GM12878 (cell line): Measurements from ENCODE around the gene TRIM16. TPM values are rescaled to one million over a fixed set of nuclear protein-coding genes. Genes with fewer than 3 reads are reported as not detected.
"Not testable (repeated sequence)": the region's sequence is repeated elsewhere in the genome, so short reads cannot be mapped to it uniquely, and the experiment has no call there.

Experiments used
- ATAC-seq: fragments of 200-7000 bp; cut with Tn5 transposase; 3 replicates; pipeline ENCODE4 v1.9.1; 2020; ENCODE audit warnings: mild to moderate bottlenecking, moderate library complexity
- BruUV-seq: library from RNA; stranded (reverse); fragments of 400-500 nt; replicated peaks from 2 replicates; lab custom pipeline; 2021; lab: Mats Ljungman, UMichigan
- CTCF ChIA-PET: fragments of 300-600 bp; sonication (Branson Sonifier 250); formaldehyde crosslinking; extraction: SDS; loops from one replicate; lab custom pipeline; 2021; ENCODE audit warnings: inconsistent platforms; lab: Yijun Ruan, JAX
- POLR2A ChIA-PET: fragments of 350-600 bp; formaldehyde crosslinking; extraction: SDS; loops from one replicate; lab custom pipeline; 2021; ENCODE audit warnings: inconsistent platforms; lab: Charles Lee
- RAD21 ChIA-PET: fragments of 300-600 bp; sonication (Branson Sonifier 250); formaldehyde crosslinking; loops from one replicate; lab custom pipeline; 2023; ENCODE audit warnings: antibody characterized with exemption; ENCODE audit not compliant: unreplicated experiment; lab: Charles Lee
- SMC1A ChIA-PET: fragments of 300-600 bp; sonication (Branson Sonifier 250); formaldehyde crosslinking; loops from one replicate; lab custom pipeline; 2023; ENCODE audit not compliant: unreplicated experiment, uncharacterized antibody; lab: Charles Lee
- DNase-seq: peaks from one replicate; pipeline ENCODE4 v3.0.0-alpha.2; 2011; ENCODE audit warnings: low read depth, low spot score
- FAIRE-seq: peaks from 3 replicates; lab custom pipeline; 2011; peaks lifted over from hg19 to GRCh38; lab: Jason Lieb, UNC
- H2AFZ ChIP-seq: 2 replicates; pipeline ENCODE4 v1.6.0; 2011; ENCODE audit warnings: low read depth, low read length, control low read depth; ENCODE audit not compliant: control insufficient read depth
- H3K27ac ChIP-seq: 2 replicates; pipeline ENCODE4 v1.5.1; 2011; ENCODE audit warnings: control low read depth; ENCODE audit not compliant: control insufficient read depth, insufficient read depth
- H3K27me3 ChIP-seq, 2 experiments: replicated peaks in 1 of 2; 2 replicates each; pipeline versions ENCODE4 v1.6.0 to v1.6.1; 2011; ENCODE audit warnings: low read length in 1 of 2; ENCODE audit not compliant: control insufficient read depth in 2 of 2, insufficient read depth in 2 of 2
- H3K36me3 ChIP-seq, 2 experiments: 2 replicates each; pipeline ENCODE4 v1.5.1; 2011; ENCODE audit warnings: low read length in 1 of 2; ENCODE audit not compliant: control insufficient read depth in 2 of 2, insufficient read depth in 2 of 2
- H3K4me1 ChIP-seq: 2 replicates; pipeline ENCODE4 v1.6.1; 2011; ENCODE audit warnings: mild to moderate bottlenecking, low read length, moderate library complexity, mixed read lengths; ENCODE audit not compliant: control insufficient read depth, insufficient read depth
- H3K4me2 ChIP-seq: 2 replicates; pipeline ENCODE4 v1.6.0; 2011; ENCODE audit warnings: control low read depth; ENCODE audit not compliant: control insufficient read depth, insufficient read depth
- H3K4me3 ChIP-seq: fragments of 200-600 bp; sonication (generic); 2 replicates; pipeline ENCODE4 v1.5.1; 2016
- H3K79me2 ChIP-seq: 2 replicates; pipeline ENCODE4 v1.6.0; 2011; ENCODE audit warnings: low read length; ENCODE audit not compliant: control insufficient read depth, insufficient read depth
- H3K9ac ChIP-seq: 2 replicates; pipeline ENCODE4 v1.8.0; 2011; ENCODE audit warnings: low read length, control low read depth, mixed read lengths; ENCODE audit not compliant: control insufficient read depth, insufficient read depth
- H3K9me3 ChIP-seq: replicated peaks from 3 replicates; pipeline ENCODE4 v1.5.1; 2011; ENCODE audit warnings: mild to moderate bottlenecking, low read length; ENCODE audit not compliant: control insufficient read depth, insufficient read depth
- H4K20me1 ChIP-seq: 2 replicates; pipeline ENCODE4 v1.6.0; 2011; ENCODE audit not compliant: control insufficient read depth, insufficient read depth
- E2F4 ChIP-seq: IDR thresholded peaks from 2 replicates; pipeline ENCODE4 v1.6.1; 2012; ENCODE audit warnings: low read depth, low read length, improper control_type of control experiment
- NFXL1 ChIP-seq: fragments of 450-650 bp; IDR thresholded peaks from 2 replicates; pipeline ENCODE4 v1.6.1; 2017; ENCODE audit warnings: antibody characterized with exemption, mild to moderate bottlenecking, borderline replicate concordance
- PRDM15 ChIP-seq: fragments of 450-650 bp; formaldehyde crosslinking; IDR thresholded peaks from 2 replicates; pipeline ENCODE4 v1.4.0; 2020; ENCODE audit warnings: mild to moderate bottlenecking, moderate library complexity
- RUNX3 ChIP-seq: IDR thresholded peaks from 2 replicates; pipeline ENCODE4 v1.6.1; 2012; ENCODE audit warnings: low read length, inconsistent platforms
- ZNF592 ChIP-seq: fragments of 450-650 bp; IDR thresholded peaks from 2 replicates; pipeline ENCODE4 v1.6.1; 2017; ENCODE audit warnings: mild to moderate bottlenecking, moderate library complexity
- WGBS: methylation state at CpG from one replicate; pipeline ENCODE4 v1.1.6; 2016; ENCODE audit warnings: low lambda C conversion rate; ENCODE audit not compliant: insufficient replicate concordance, insufficient coverage; ENCODE audit errors: missing lambda C conversion rate; 5-methylcytosine and 5-hydroxymethylcytosine counted together
- in situ Hi-C: fragments of 300-500 bp; cut with MboI; formaldehyde crosslinking; loops from 9 replicates; pipeline ENCODE4 v1.14.3; 2018; ENCODE audit warnings: mixed read lengths
- intact Hi-C: fragments of 100-400 bp; cut with micrococcal nuclease; formaldehyde crosslinking; loops from one replicate; pipeline ENCODE4 v1.14.2; 2022; ENCODE audit not compliant: unreplicated experiment
- polyA plus RNA-seq, 11 experiments: library from polyadenylated mRNA; depleted of rRNA in 4 of 11; unstranded in 6 of 11; stranded (reverse) in 5 of 11; fragments of >200 nt; fragmentation: Nextera tagmentation in 4 of 11; fragmentation: Illumina TruSeq in 1 of 11; extraction: Ambion mirVana in 4 of 11; extraction: Trizol in 1 of 11; gene quantifications; 1 replicate in 1 of 11; 2 replicates in 10 of 11; pipeline versions ENCODE4 v1.2.1 to v1.2.3, GENCODE V29; 2011 to 2016; ENCODE audit warnings: inconsistent platforms in 2 of 11, missing spikeins in 2 of 11, low read depth in 1 of 11
- total RNA-seq, 4 experiments: library from RNA; depleted of rRNA in 3 of 4; stranded (reverse); fragments of >200 nt in 3 of 4; fragmentation: Illumina TruSeq in 1 of 4; extraction: Trizol in 1 of 4; gene quantifications; 2 replicates each; pipeline versions ENCODE4 v1.2.1 to v1.2.3, GENCODE V29; 2013 to 2021

The TRIM16 gene
- total and polyA plus RNA-seq, 10 of the 15 experiments (the other 5 are each of a cell fraction or from before 2014, with no cell fraction given): 2.6 to 11.9 (median 9.9) TPM

GRCh38 chr17:15654886-15655561, 29.1 kb downstream of the TRIM16 start (continued):
- TF ChIP-seq E2F4: no peak
- no peak for TF ChIP-seq NFXL1
- no peak for TF ChIP-seq RUNX3
- no peak for TF ChIP-seq ZNF592
- no peak for TF ChIP-seq PRDM15 (CRISPR knock-in tag)

GRCh38 chr17:15654401-15654800, 29.7 kb downstream of the TRIM16 start:
- SMC1A ChIA-PET, H3K9ac ChIP-seq, in situ Hi-C loops, CTCF ChIA-PET, H4K20me1 ChIP-seq, H3K27me3 ChIP-seq, H3K4me1 ChIP-seq, H3K36me3 ChIP-seq, H2AFZ ChIP-seq, POLR2A ChIA-PET, H3K4me3 ChIP-seq, ATAC-seq, H3K4me2 ChIP-seq, BruUV-seq, H3K27ac ChIP-seq, DNase-seq, FAIRE-seq, intact Hi-C loops, H3K79me2 ChIP-seq, H3K9me3 ChIP-seq: not testable (repeated sequence)
- WGBS: 92% methylated on average over 3 of the region's 3 CpGs
- RAD21 ChIA-PET: interaction anchor here (0.6 kb wide), 1 partner anchor 344 kb away, joined by 3 read pairs; no protein-coding TSS in a partner anchor
